ENCODE results near the gene ITPR1.

DNA sequence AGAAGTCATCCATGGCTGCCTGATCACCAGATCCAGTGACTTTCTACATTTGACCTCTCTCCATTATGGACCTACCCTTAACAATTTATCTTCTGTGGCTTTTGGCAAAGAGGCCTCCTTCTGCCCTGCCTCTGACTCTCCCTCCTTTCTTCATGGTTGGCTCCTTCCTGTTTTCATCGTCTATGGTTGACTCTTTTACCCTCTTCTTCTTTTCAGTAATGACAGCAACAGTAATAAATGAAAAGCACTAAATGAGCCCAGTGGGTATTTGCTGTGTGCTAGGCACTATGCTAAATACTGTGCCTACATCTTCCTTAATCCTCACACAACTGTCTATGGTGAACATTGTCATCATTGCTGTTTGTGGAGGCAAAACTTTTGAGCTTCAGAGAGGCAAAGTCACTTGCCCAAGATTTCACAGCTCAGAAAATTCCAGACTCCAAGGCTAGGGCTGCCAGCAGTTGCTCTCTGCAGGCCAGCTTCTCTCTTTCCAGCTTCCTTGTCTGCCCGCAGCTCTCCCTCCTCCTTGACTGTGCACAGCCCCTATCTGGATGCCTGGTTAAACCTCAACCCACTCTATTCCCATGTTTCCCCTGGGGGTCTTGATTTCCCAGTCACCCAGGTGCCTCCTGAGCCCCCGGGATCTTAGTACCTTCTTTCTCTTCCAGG, 24.6 kb downstream of the ITPR1 start:
- TF ChIP-seq, protein P1, sequence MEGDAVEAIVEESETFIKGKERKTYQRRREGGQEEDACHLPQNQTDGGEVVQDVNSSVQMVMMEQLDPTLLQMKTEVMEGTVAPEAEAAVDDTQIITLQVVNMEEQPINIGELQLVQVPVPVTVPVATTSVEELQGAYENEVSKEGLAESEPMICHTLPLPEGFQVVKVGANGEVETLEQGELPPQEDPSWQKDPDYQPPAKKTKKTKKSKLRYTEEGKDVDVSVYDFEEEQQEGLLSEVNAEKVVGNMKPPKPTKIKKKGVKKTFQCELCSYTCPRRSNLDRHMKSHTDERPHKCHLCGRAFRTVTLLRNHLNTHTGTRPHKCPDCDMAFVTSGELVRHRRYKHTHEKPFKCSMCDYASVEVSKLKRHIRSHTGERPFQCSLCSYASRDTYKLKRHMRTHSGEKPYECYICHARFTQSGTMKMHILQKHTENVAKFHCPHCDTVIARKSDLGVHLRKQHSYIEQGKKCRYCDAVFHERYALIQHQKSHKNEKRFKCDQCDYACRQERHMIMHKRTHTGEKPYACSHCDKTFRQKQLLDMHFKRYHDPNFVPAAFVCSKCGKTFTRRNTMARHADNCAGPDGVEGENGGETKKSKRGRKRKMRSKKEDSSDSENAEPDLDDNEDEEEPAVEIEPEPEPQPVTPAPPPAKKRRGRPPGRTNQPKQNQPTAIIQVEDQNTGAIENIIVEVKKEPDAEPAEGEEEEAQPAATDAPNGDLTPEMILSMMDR (conservative IDR thresholded peaks at IDR 0.05 in 1 of 2, IDR thresholded peaks at IDR 0.05 in 1 of 2; ENCODE audit: extremely low read depth in 1 of 2, insufficient read depth in 1 of 2, low read depth in 1 of 2, low read length in 2 of 2), result no peak
- no peak for TF ChIP-seq EZH2 (IDR thresholded peaks at IDR 0.05; ENCODE audit: borderline replicate concordance, low read length)
